H9 (cell line): ENCODE measurements around the gene ABCA10. TPM values are rescaled to one million over a fixed set of nuclear protein-coding genes. Genes with fewer than 3 reads are reported as not detected.

ENCODE experiments used
- DNase-seq: peaks from one replicate; pipeline ENCODE4 v3.0.0-alpha.2; 2017
- H2AFZ ChIP-seq: one replicate; pipeline ENCODE4 v1.6.1; 2013; ENCODE audit warnings: mild to moderate bottlenecking, low read length, control low read depth, moderate library complexity
- H2AK5ac ChIP-seq: 2 replicates; pipeline ENCODE4 v1.6.1; 2013; ENCODE audit warnings: low read length, control low read depth, mixed read lengths; ENCODE audit not compliant: insufficient read length
- H2BK120ac ChIP-seq: one replicate; pipeline ENCODE4 v1.6.1; 2013; ENCODE audit warnings: low read depth, mild to moderate bottlenecking, low read length, control low read depth, inconsistent platforms; ENCODE audit not compliant: poor library complexity, severe bottlenecking
- H2BK12ac ChIP-seq: 2 replicates; pipeline ENCODE4 v1.6.1; 2013; ENCODE audit warnings: low read length, control low read depth, mixed read lengths, low read depth; ENCODE audit not compliant: insufficient read length
- H2BK15ac ChIP-seq: 2 replicates; pipeline ENCODE4 v1.6.1; 2013; ENCODE audit warnings: low read depth, low read length, control low read depth
- H2BK20ac ChIP-seq: one replicate; pipeline ENCODE4 v1.6.1; 2013; ENCODE audit warnings: low read depth, mild to moderate bottlenecking, low read length, control low read depth, inconsistent platforms; ENCODE audit not compliant: poor library complexity, severe bottlenecking
- H2BK5ac ChIP-seq: 2 replicates; pipeline ENCODE4 v1.6.1; 2013; ENCODE audit warnings: low read length, control low read depth, mixed read lengths; ENCODE audit not compliant: insufficient read length
- H3K14ac ChIP-seq: 2 replicates; pipeline ENCODE4 v1.6.1; 2013; ENCODE audit warnings: low read length, control low read depth; ENCODE audit not compliant: insufficient read depth
- H3K18ac ChIP-seq: 2 replicates; pipeline ENCODE4 v1.6.1; 2013; ENCODE audit warnings: low read depth, mild to moderate bottlenecking, mixed read lengths, low read length, control low read depth; ENCODE audit not compliant: insufficient read length
- H3K23ac ChIP-seq: 2 replicates; pipeline ENCODE4 v1.6.1; 2013; ENCODE audit warnings: low read length, control low read depth, mixed read lengths, low read depth; ENCODE audit not compliant: insufficient read length
- H3K23me2 ChIP-seq: 2 replicates; pipeline ENCODE4 v1.6.1; 2013; ENCODE audit warnings: low read depth, mild to moderate bottlenecking, mixed read lengths, low read length, control low read depth; ENCODE audit not compliant: insufficient read length, poor library complexity, severe bottlenecking
- H3K27ac ChIP-seq: 2 replicates; pipeline ENCODE4 v1.5.1; 2013; ENCODE audit warnings: low read length, control low read depth, mixed read lengths, low read depth; ENCODE audit not compliant: insufficient read length
- H3K27me3 ChIP-seq: 2 replicates; pipeline ENCODE4 v1.6.1; 2013; ENCODE audit warnings: low read length, control low read depth, inconsistent platforms; ENCODE audit not compliant: insufficient read depth
- H3K4ac ChIP-seq: 2 replicates; pipeline ENCODE4 v1.6.1; 2013; ENCODE audit warnings: low read depth, mild to moderate bottlenecking, control low read depth, inconsistent platforms, low read length, moderate library complexity
- H3K4me1 ChIP-seq: 2 replicates; pipeline ENCODE4 v1.6.1; 2013; ENCODE audit warnings: low read length, control low read depth, inconsistent platforms; ENCODE audit not compliant: insufficient read depth
- H3K4me2 ChIP-seq: 2 replicates; pipeline ENCODE4 v1.6.1; 2013; ENCODE audit warnings: low read length, control low read depth, mixed read lengths; ENCODE audit not compliant: insufficient read length, insufficient read depth
- H3K56ac ChIP-seq: 2 replicates; pipeline ENCODE4 v1.6.1; 2013; ENCODE audit warnings: low read depth, mild to moderate bottlenecking, mixed read lengths, low read length, control low read depth; ENCODE audit not compliant: insufficient read length
- H3K79me1 ChIP-seq: 2 replicates; pipeline ENCODE4 v1.6.1; 2013; ENCODE audit warnings: low read depth, mild to moderate bottlenecking, moderate library complexity, low read length, control low read depth, inconsistent platforms; ENCODE audit not compliant: insufficient read depth, poor library complexity, severe bottlenecking
- H3K79me2 ChIP-seq: 2 replicates; pipeline ENCODE4 v1.6.1; 2013; ENCODE audit warnings: low read length, control low read depth, inconsistent platforms; ENCODE audit not compliant: insufficient read depth
- H3K9ac ChIP-seq: 2 replicates; pipeline ENCODE4 v1.6.1; 2013; ENCODE audit warnings: low read length, control low read depth, mixed read lengths; ENCODE audit not compliant: insufficient read length; ENCODE audit errors: extremely low read depth
- H3K9me3 ChIP-seq: one replicate; pipeline ENCODE4 v1.6.1; 2013; ENCODE audit warnings: low read depth, low read length, inconsistent platforms; ENCODE audit not compliant: control insufficient read depth
- H3T11ph ChIP-seq: one replicate; pipeline ENCODE4 v1.6.1; 2013; ENCODE audit warnings: mild to moderate bottlenecking, low read length, control low read depth, inconsistent platforms
- H4K20me1 ChIP-seq: one replicate; pipeline ENCODE4 v1.6.1; 2013; ENCODE audit not compliant: control insufficient read depth, insufficient read length, insufficient read depth
- H4K5ac ChIP-seq: 2 replicates; pipeline ENCODE4 v1.6.1; 2013; ENCODE audit warnings: low read depth, mild to moderate bottlenecking, mixed read lengths, low read length, control low read depth; ENCODE audit not compliant: insufficient read length
- H4K8ac ChIP-seq: replicated peaks from 2 replicates; pipeline ENCODE4 v1.6.1; 2013; ENCODE audit warnings: low read length, control low read depth, mixed read lengths, low read depth; ENCODE audit not compliant: insufficient read length
- H4K91ac ChIP-seq: 2 replicates; pipeline ENCODE4 v1.6.1; 2013; ENCODE audit warnings: low read depth, mild to moderate bottlenecking, moderate library complexity, mixed read lengths, low read length, control low read depth; ENCODE audit not compliant: insufficient read length
- H3K27ac Mint-ChIP-seq, 3 experiments: 2 replicates in 2 of 3; 3 replicates in 1 of 3; pipeline ENCODE4 v1.8.0; 2020 to 2021; ENCODE audit warnings: mixed read lengths in 3 of 3, mild to moderate bottlenecking in 1 of 3, moderate library complexity in 1 of 3
- H3K27me3 Mint-ChIP-seq: 2 replicates; pipeline ENCODE4 v1.8.0; 2021; ENCODE audit warnings: low read depth, mild to moderate bottlenecking, moderate library complexity, mixed read lengths
- H3K36me3 Mint-ChIP-seq, 3 experiments: 2 replicates in 2 of 3; 3 replicates in 1 of 3; pipeline ENCODE4 v1.8.0; 2020 to 2021; ENCODE audit warnings: low read depth in 3 of 3, mixed read lengths in 3 of 3; ENCODE audit not compliant: insufficient read depth in 1 of 3
- H3K4me1 Mint-ChIP-seq, 2 experiments: 2 replicates each; pipeline ENCODE4 v1.8.0; 2020; ENCODE audit warnings: mixed read lengths in 2 of 2
- H3K4me3 Mint-ChIP-seq, 2 experiments: 2 replicates in 1 of 2; 3 replicates in 1 of 2; pipeline ENCODE4 v1.8.0; 2020 to 2021; ENCODE audit warnings: mild to moderate bottlenecking in 2 of 2, mixed read lengths in 2 of 2, moderate library complexity in 1 of 2
- H3K9me3 Mint-ChIP-seq, 2 experiments: 2 replicates in 1 of 2; 3 replicates in 1 of 2; pipeline ENCODE4 v1.8.0; 2020; ENCODE audit warnings: mild to moderate bottlenecking in 2 of 2, mixed read lengths in 2 of 2, moderate library complexity in 1 of 2
- CTCF ChIP-seq: fragments of 200-600 bp; sonication (generic); conservative IDR thresholded peaks from 3 replicates; pipeline ENCODE4 v1.8.0; 2021; ENCODE audit warnings: antibody characterized with exemption, mild to moderate bottlenecking
- WGBS: extraction: QIAGEN DNeasy Blood & Tissue Kit; methylation state at CpG from one replicate; pipeline ENCODE4 v1.1.7; 2013; ENCODE audit warnings: missing lambda C conversion rate, low lambda C conversion rate, mixed read lengths; ENCODE audit not compliant: insufficient read length; ENCODE audit errors: extremely low coverage; 5-methylcytosine and 5-hydroxymethylcytosine counted together
- total RNA-seq: library from RNA; stranded (reverse); gene quantifications from 2 replicates; pipeline ENCODE4 v1.2.1, GENCODE V29; 2021

ABCA10 gene
- total RNA-seq, 1 experiment from 2014 or later = not detected

GRCh38 chr17:69267219-69267618, 38.6 kb upstream of the ABCA10 start:
- Histone ChIP-seq H2AFZ (no peak overlapping the region), H3K23ac (no peak overlapping the region), H3K14ac (no peak overlapping the region), H3K4me2 (no peak overlapping the region), H2BK12ac (no peak overlapping the region), H2AK5ac (no peak overlapping the region), H2BK5ac (no peak overlapping the region), H2BK15ac (no peak overlapping the region), H3K4me1 (no peaks in the 10 kb centered on the region), H3K56ac (no peak overlapping the region), H3K18ac (no peak overlapping the region), H4K91ac (no peak overlapping the region), H3K9me3 (no peaks in the 10 kb centered on the region), H3K9ac (no peak overlapping the region), H3K27me3 (no peaks in the 10 kb centered on the region), H2BK120ac (no peak overlapping the region), H3T11ph (no peak overlapping the region), H4K8ac (no peak overlapping the region), H3K27ac (no peak overlapping the region), H3K4ac (no peak overlapping the region), H4K20me1 (no peaks in the 10 kb centered on the region), H2BK20ac (no peak overlapping the region), H3K79me1 (no peaks in the 10 kb centered on the region), H3K23me2 (no peaks in the 10 kb centered on the region), H3K79me2 (no peaks in the 10 kb centered on the region), H4K5ac (no peak overlapping the region)
- Mint-ChIP-seq H3K4me1 (no peaks in the 10 kb centered on the region), H3K27ac (no peak overlapping the region; a peak in 1 of 7 replicates), H3K9me3 (no peaks in the 10 kb centered on the region), H3K4me3 (no peak overlapping the region), H3K27me3 (no peaks in the 10 kb centered on the region), H3K36me3 (no peaks in the 10 kb centered on the region)
- no CpG with 5 or more reads among the region's 3 CpGs for WGBS
- no peak for DNase-seq
- TF ChIP-seq CTCF = no peak
